Activated CD4-positive, CD25-positive, alpha-beta regulatory T cell treated with anti-CD3 and anti-CD28 coated beads, Interleukin-2, amount 50 U/mL, for 24 hours (primary cell): ENCODE results near the gene LCLAT1.
A peak's percentile ranks its signal among the peaks of the same experiment; 100 is the strongest.

ENCODE experiments used
- ATAC-seq, 2 donors: fragments of 150-1000 bp; cut with Tn5 transposase; one replicate each; pipeline ENCODE4 v1.10.0; 2021; ENCODE audit warnings: mild to moderate bottlenecking in 1 of 2, moderate library complexity in 1 of 2

Gene LCLAT1

DNA sequence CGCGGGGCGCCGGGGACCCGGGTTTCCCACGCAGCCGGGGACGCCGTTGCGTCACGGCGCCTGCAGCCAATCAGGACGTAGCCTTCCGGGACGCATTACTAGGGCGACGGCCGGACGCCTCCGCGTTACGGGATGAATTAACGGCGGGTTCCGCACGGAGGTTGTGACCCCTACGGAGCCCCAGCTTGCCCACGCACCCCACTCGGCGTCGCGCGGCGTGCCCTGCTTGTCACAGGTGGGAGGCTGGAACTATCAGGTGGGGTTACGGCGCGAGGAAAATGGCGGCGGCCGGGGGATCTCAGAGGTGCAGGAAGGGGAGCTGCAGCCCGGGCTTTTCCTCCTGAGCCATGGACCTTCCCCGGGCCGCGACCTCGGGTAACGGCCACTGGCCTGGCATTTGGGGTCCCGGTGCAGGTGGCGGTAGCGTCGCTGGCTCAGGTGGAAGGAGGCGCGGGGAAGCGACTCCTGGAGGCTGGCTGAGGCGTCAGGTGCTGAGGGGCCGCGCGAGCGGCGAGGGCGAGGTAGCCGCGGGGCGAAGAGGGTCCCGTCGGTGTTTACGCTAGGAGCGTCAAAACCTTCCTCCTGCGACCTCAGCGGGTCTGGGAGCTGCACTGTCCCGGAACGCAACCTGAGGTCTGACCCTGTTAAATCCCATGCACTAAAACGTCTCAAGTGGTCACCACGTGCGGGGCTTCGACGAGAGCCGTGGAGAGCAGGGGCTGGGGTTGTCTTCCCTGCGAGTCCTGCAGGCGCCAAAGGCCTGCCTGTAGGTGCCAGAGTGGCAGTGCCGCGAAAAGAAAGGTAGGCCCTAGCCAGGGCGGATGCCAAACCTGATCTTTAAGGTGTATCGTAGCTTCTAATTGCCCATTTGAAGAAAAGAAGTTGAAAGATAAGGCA lies at the start of gene LCLAT1:
TSS of gene LCLAT1 (plus strand) at position 98 of the 897 bp plus-strand sequence. CDS start 78,345 bp downstream, outside the sequence.
- ATAC-seq, result peak; percentile 90 to 91

DNA sequence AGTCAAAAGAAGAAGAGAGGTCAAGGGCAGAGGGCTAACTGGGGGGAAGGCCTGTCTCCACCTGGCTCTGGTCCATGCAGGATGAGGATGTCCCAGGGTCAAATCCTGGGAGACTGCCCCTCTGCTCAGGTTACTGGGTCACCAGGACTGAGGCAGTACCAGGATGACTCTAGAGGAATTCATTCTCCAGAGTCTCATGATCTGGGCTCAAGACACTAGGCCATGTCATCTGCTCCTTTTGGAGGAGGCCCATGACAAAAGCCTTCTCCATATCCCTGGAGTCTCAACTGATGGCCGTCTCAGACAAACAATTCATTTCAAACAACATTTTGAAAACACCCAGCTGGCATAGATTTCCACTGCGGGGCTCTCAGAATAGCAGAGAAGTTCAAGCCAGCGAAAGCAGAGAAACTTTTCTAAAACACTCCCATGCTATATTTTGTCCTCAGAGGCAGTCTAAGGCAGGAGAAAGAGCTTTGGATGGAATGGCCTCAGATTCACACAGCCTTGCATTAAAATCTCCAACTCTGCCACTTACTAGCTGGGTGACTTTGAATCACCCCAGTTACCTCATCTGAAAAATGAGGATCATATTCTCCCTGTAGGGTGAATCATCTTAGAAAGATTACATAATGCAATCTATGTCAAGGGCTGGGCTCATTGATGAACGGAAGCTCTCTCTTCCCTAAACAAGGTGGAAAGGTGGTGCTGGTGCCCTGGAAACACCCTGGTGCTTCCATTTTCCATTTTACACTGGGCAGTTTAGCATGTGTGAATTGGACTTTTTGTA lies 48.8 kb upstream of the LCLAT1 start:
- peak in 1 of 2 donors; percentile 43 for ATAC-seq

DNA sequence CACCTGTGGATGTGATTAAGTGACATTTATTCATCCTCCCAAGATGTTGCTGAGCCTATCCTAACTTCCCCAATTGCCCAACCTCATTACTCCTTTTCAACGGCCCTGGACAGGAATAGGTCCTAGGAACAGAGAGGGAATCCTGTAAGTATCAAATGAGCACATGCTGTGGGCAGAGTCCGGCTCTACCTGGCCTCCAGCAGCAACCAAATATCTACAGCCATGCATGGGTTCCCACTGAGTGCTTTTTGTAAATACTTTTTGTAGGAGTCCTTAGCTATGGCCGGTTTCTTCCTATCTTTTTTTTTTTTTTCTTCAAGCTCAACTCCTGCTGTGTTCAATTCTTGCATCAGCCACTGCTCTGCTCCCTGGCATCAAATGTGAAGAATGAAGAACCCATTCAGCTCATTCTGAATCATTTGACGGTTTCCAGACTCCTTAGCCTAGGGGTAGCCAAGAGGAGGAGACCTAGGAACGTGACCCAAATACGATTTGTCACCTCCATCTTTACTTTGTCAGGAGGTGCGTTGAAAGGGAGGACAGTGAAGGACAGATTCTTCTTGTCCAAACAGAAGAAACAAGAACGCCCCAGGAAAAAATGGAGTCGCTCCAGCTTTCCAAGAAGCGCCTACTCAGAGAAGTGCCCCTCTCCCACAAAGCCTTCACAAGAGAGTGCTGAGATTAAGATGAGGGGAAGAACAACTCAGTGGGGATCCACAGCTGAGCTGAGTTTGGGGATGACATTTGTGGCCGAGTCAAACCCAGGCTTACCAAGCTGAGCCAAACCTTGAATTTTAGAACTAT lies 46.7 kb upstream of the LCLAT1 start:
- ATAC-seq, result no peak

DNA sequence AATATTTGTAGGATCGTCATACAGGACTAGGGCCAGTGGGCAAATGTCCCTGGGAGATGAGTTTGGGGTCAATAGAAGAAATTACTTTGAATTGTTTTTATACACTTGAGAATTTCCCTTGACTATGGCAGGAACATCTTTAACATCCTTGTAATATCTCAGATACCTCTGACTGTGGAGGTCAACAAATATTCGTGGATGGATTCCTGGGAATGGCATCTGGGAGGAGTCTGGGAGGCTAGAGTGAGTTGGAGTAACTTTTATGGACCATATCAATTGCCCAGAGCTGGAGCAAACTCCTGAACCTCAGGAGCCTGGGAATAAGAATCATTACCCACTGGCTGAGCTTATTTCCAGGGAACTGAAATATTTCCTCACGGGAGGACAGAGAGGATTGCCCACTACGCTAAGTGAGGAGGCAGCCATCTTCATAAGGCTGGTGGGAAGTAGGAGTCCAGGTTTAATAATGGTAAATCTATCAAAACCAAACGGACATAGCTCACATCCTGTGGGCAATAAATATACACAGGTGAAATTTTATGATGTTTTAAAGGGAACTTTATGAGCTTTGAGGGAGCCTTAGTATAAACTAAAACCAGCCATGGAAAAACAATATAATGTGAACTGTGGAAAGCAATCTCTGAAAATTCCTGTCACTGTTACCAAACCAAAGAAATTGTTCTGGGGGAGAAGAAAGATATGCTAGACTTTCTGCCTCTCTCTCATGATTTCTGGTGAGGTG lies 44.4 kb upstream of the LCLAT1 start:
- ATAC-seq, result no peak

DNA sequence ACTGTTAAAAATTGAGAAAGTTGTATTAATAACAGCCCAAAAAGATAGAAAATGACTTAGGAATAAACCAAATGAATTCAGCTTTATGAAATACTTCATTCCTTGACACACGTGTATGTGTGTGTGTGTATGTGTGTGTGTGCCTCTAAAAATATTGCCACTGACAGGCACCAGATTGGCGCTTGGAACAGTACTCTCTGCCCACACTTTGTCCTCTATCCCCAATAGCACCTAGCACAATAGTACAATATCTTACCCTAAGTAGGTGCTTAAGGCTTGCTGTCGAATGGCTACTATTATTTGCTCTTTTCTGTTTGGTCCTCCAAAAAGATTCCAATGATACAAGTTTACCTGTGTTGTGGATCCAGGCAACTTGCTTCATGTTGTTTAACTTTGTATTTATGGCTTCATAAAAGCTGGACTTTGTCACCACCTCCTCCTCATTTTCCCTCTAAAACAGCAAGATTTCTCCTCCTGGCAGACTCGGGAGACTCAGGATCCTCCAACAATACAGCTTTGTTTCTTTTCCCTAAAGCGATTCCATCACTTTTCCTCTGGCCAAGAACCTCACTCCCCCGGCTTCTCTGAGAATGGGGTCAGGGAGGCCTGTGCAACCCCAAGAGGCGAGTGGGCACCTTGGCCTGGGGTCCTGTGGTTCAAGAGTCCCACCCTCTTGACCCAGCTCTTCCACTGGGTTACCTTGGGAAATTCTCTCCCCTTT lies 43.3 kb upstream of the LCLAT1 start:
- no peak for ATAC-seq

DNA sequence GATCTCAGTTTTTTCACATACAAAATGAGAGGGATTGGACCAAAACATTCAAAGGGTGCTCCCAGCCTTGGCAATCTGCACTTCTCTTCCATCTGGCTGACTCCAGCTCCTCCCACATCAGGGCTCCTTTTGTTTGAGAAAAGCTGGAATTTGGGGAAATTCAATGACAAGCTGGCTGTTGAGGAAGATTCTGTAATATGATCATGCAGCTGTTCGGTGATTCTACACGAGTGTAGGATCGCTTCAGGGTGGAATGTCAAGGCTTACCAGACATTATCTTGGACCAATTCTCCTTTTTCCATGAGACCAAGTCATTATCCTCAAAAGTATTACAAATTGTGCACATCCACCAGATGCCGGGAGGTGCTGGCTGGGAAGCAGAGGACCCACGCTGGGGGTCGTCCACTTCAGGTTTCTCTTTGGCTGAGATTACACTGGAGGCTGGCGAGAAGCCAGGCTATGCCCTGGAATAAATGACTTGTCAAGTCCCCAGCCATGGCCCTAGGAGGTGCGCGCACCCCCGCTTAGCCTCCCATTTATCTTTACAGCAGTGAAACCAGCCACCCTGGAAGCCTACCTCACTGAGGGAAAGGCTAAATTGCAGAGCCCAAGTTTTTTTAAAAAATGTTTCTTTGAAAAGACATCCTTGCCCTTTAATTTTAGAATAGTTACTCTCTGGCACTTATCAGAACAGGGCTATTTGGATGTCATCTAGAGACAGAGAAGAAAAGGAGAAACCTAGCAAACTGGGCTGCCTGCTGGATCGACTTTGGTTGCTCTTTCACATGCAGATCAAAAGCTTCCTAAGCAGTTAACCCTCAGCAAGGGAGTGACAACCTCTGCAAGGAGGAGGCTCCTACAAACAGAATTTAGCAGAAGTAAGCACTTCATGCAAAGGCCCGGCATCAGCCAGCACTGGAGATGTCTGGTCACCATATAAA lies 42.5 kb upstream of the LCLAT1 start:
- ATAC-seq, result no peak

DNA sequence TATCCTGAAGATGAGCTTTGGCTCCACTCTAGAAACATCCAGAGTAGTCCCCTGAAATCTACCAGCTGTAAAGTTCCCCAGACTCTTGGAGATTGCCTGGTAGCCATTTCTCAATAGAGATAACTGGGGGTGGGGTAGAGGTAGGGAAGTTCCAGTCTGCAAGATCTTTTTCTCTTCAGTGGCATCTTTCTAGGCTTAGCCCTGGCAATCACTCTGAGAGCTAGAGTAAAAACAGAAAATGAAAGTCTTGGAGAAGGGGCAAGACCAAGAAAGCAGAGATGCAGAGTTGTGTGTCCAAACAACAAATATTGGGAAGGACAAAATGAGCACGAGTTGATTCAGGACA lies 41.8 kb upstream of the LCLAT1 start:
- no peak for ATAC-seq

DNA sequence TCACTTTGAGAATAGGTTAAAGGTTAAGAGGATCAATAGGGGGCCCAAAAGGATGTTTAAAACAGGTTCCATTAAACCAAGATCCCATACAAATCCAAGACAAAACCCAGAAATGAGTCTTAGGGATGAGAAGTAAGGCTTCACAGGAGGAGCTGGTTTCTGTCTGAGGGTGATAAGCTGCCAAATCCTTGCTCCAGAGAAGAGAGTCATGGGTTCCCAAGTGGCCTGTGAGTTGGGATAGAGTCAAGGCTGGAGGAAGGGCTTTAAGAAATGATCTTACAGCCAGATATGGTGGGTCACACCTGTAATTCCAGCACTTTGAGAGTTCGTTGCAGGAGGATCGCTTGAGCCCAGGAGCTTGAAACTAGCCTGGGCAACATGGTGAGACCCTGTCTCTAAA lies 40.2 kb upstream of the LCLAT1 start:
- no peak for ATAC-seq

DNA sequence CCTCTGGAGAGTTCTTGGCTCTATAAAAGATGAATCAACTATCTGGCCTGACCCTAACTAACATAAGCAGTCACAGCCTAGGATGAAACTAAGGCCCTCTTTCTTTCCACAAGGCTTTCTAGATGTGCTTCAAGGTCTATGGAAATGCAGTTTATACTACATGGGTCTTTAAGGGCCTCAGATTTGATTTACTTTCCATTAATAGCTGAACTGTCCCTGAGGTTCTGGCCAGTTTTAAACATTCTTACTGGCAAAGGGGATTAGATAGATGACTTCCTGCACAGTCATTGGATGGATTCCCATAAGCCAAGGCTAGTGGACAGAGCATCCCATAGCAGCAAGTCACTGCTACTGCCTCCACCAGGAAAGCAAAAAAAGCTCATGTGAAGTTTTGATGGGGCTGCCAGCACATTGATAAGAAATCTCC lies 38.1 kb upstream of the LCLAT1 start:
- ATAC-seq, result no peak

DNA sequence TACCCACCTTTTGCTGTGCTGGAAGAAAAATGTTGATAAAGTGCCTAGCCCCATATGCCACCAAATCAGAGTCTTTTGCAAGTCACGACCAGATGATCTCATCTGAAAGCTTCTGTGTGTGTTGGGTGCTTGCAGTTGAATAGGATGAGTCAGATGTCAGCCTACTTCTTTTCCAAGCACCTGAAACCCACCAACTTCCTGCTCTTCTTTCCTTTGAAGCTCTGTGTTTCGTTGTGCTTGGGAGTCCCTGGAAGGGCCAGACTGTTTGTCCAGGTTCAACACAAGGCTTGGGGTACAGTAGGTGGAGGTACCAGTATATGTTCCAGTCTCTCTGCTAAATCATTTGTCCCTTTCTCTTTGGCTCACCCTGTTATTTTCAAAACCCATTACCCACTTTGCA lies 36.8 kb upstream of the LCLAT1 start:
- ATAC-seq, result peak; percentile 58 to 78

DNA sequence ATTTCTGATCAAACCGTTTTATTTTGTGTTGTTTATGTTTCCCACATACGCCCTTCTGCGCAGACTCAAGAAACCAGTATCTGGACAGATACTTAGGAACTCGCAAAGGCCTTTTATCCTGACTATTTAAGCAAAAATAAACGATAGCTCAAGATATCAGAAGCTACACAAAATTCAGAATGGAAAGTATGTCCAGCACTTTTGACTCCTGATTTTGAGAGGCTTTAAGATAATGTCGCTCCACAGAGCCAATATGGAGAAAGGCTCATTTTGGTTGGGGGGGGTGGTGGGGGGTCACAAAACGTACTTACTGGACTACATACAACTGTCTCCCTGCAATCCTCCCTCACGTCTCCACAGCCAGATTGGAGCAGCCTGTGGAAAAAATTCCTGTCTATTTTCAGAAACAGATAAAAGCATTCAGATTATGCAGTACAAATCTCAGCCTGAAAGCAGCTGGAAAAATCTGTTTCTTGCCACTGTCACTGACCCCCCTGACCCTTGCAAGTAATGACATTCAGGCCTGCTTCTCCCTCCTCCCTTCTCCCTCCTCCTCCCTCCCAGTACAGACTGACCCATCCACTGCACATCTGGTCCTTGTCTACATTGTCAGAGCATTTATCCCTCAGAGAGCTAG lies 34.9 kb upstream of the LCLAT1 start:
- no peak for ATAC-seq

DNA sequence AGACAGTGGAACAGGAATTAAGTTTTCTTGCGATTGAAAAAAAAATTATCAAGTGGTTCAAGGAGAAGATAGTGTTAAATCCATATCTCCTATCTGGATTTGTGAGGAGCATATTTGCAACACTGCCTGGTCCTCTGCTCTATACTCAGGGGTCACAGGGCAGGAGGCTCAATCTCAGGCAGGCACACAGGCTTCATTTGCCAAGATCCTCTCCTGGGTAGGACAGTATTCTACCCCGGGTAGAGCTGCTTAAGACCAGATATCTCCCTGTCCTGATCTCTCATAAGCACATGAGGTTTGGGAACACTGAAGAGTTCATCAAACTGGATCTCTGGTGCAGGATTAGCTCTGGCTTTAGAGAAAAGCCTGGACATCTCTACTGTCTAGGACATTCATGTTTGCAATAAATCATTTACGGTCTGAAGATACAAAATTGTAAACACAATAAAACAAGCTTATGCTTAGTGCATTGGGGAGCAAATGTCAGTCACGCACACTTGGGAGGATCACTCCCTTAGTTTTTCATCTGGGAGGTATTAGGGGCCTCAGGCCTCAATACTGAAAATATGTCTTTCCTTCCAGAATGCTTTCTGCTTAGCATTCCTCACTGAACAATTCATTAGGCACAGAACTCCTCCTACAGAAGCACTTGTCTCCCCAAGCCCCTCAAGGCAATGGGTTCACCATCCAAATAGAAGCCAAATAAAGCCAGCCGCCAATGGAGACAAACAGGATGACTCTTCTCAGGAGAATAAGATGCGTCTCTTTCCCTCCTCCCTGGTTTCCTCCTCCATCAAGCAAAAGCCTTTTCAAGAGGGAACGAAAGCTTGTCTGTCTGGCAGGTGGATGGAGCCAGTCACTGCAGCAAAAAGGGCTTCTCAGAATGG lies 34.1 kb upstream of the LCLAT1 start:
- ATAC-seq, result no peak

DNA sequence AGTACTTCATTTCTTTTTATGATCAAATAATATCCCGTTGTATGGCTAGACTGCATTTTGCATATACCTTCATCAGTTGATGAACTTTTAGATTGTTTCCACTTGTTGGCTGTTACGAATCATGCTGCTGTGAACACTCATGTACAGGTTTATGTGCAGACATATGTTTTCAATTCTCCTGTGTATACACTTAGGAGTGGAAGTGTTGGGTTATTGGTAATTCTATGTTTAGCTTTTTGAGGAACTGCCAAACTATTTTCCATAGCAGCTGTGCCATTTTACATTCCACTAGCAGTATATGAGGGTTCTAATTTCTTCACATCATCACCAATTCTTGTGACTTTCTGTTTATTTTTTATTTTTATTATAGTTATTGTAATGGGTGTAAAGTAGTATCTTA lies 32.1 kb upstream of the LCLAT1 start:
- no peak for ATAC-seq

DNA sequence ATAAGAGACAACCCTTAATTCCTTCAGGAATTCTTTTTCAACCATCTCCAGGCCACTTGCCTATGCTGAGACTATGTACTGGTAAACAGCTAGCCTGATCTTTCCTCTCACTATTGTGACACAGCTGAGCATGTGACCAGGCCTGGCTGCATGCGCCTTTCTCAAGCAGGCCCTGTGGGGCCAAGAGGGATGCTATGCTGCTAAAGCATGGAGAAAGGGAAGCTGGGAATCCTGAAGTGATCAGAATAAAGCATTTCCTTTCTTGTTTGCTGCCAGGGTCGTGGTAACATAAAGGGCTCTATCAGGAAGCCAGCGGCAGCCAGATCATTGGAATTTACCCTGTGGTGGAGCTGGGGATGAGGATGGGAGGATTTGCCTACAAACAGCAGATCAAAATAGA lies 29.8 kb upstream of the LCLAT1 start:
- no peak for ATAC-seq

DNA sequence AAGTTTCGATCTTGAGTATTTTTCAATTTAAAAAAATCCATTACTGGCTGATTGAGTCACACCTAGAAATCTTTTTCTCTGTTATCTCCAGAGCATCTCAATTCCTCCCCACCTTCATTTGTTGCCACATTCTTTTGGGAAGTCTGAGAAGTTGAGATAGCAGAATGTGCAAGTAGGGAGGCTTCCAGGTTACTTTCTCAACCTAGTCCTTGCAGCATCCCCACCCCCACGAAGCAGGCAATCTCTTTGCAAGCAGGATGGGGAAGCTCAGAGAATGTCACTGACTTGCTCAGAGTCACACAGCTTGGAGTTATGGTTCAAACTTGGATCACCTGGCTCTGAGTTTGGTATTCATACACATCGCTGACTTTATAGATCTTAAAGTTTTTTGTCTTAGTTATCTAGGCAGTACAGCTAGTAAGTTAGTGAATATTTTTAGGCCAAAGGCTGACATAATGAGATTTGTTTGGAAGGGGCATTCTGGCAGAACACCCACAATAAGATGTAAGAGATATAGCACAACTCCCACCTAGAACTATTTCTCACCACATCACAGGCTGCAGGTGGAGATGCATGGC lies 25.9 kb upstream of the LCLAT1 start:
- ATAC-seq, result no peak

DNA sequence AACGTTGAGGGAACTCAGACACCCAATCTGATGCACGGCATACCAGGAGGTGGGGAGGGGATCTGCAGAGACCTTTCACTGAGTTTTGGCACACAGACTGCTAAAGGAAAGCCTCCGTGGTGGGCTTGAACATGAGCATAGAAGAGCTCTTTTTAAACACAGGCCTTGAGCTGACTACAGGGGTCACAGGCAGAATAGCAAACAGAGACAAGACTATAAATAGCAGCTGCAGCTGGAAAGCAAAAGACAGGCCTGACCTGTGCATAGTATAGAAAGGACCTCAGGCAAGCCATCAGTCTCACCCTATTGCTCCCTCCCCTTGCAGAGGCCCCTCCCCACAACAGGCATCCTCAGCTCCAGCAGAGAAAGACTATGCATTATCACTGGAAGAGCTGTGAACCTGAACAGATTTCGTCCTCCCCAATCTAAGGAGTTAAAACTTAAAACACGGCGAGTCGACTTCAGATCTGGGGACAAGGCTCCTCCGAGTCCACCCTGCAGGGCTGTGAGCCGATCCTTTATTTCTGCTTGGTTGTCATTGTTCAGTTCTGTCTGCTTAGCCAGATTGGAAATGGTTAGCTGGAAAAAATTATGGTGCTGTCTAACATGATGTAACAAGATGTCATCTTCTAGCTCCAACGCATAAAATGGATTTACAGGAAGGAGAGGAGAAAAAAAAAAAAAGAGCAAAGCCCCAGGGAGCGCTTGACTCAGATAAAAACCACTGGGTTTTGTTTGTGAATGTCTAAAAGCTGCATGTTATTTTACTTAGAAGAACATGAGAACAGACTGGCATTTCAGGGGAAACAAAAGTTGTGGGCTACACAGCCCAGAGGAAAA lies 25.2 kb upstream of the LCLAT1 start:
- peak; percentile 21 to 32 for ATAC-seq

DNA sequence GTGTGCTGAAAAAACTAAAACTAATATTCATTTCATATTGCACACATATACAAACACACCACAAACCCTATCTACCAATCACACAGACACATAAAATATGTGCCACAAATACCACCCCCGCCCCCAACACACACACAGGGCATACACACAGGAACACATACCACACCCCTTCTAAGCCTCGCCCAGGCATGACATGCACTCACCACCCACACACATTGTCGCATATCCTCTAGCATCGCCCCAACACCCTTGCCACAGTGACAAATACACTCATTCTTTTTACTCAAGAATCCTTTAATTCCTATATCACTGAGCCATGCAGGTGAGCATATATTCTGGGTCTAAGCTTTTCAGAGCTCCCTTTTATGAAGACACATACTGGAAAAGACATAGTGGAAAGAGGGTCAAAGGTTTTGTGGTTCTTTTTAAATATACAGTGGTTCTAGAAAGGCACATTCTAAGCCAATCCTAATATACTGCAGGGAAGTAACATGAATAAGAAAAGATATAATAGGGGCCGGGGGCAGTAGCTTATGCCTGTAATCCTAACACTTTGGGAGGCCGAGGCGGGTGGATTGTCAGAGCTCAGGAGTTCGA lies 24.5 kb upstream of the LCLAT1 start:
- ATAC-seq, result peak; percentile 99
